GM18873 (cell line): ENCODE data around the gene FBXO30.

Experiments
- ATAC-seq: cut with Tn5 transposase; IDR thresholded peaks from one replicate; pipeline ENCODE4 v1.9.1; 2021; ENCODE audit warnings: mild to moderate bottlenecking, moderate library complexity, moderate number of reproducible peaks; ENCODE audit not compliant: unreplicated experiment, low FRiP score

The FBXO30 gene, protein sequence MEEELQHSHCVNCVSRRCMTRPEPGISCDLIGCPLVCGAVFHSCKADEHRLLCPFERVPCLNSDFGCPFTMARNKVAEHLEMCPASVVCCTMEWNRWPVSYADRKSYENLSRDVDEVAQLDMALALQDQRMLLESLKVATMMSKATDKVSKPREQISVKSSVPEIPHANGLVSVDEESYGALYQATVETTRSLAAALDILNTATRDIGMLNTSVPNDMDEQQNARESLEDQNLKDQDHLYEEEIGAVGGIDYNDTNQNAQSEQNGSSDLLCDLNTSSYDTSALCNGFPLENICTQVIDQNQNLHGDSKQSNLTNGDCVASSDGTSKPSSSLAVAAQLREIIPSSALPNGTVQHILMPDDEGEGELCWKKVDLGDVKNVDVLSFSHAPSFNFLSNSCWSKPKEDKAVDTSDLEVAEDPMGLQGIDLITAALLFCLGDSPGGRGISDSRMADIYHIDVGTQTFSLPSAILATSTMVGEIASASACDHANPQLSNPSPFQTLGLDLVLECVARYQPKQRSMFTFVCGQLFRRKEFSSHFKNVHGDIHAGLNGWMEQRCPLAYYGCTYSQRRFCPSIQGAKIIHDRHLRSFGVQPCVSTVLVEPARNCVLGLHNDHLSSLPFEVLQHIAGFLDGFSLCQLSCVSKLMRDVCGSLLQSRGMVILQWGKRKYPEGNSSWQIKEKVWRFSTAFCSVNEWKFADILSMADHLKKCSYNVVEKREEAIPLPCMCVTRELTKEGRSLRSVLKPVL

DNA sequence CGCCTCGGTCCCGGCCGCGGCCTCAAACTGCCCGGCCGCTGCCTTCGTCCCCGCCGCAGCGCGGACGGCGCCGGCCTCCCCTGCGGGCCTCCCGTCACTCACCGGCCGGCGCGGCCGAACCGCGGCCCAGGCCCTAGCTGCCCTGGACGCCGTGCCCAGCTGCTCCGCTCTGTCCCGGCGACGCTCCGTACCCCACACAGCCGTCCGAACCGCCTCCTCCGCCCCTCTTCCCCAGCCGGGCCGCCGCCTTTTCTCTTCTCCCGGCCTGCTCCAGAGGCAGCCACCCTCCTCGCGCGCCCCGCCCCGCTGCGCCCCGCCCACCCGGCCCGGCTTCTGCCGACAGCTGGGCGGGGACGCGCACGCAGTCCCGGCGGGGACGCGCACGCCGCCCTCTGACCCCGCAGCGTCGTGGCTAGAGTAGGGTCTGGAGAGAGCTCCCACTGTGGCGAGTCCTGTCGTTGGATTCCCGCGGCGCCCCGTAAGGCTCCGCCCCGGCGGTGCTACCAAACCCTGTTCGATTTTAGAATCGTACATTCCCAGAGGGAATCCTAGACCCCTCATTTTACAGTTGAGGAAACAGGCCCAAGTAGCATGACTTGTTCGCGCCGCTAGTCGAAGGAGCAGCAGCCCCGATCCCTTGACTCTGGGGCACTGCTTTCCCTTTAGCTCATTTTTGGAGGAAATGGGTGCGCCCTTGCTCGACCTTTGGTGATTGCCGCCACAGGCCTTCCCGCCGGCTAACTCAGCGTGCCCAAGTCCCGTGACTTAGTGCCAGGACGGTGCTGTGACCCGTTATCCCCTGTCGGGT, at the start of gene FBXO30:
TSS of gene FBXO30 (minus strand) at position 295 of the 808 bp plus-strand sequence. CDS start 8,390 bp downstream, outside the sequence.
- ATAC-seq: peak; percentile 50

DNA sequence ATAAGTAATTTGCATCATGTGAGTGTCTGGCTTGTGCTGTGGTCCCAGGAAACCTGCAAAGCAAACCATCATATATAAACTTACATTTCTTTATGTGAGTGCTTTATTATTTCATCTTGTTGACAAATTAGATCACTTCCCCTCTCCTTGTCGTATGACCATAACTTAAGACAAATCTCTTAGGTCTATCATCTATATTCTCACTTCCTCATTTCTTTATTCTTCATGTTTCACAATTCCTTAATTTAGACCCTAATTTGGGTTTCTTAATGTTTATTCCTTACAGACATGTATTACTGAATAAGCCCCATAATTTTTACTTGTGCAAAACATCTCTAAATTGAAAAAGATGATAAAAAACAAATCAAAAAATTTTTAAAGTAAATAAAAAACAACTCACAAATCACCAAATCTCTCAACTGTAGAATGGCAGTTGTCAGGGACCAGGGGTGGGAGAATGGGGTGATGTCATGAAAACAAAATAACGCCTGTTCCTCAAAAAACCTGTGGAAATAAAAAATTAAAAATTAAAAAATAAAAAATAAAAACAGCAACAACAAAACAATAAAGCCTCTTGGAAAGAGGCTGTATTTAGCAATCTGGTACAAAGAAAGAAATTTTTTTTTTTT, 49.5 kb upstream of the FBXO30 start:
- ATAC-seq: peak; percentile 33

DNA sequence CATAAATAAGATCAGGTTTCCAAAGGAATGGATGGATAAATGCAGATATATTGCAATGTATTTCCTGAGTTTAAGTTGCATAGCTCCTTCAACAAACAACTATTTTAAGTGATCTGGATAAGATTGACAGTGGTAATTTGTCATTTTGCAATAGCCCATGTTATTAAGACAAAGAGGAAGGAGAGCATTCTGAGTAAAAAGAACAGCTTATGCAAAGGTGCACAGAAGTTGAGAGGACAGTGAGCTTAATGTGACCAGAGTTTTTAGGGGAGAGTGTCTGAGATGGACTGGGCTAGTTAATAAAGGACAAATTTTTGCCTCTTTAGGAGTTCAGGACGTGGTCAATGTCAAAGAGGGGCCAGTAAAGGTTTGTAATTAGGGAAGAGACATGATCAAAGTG, 48.8 kb upstream of the FBXO30 start:
- ATAC-seq: no peak

DNA sequence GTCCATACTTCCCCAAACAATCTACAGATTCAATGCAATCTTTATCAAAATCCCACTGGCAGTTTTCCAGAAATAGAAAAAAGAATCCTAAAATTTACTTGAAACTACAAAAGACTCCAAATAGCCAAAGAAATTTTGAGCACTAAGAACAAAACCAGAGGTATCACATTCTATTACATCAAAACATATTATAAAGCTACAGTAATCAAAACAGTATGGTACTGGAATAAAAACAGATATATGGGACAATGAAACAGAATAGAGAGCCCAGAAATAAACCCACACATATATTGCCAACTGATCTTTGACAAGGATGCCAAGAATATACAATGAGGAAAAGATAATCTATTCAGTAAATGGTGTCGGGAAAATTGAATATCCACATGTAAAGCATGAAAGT, 46.0 kb upstream of the FBXO30 start:
- ATAC-seq: no peak

DNA sequence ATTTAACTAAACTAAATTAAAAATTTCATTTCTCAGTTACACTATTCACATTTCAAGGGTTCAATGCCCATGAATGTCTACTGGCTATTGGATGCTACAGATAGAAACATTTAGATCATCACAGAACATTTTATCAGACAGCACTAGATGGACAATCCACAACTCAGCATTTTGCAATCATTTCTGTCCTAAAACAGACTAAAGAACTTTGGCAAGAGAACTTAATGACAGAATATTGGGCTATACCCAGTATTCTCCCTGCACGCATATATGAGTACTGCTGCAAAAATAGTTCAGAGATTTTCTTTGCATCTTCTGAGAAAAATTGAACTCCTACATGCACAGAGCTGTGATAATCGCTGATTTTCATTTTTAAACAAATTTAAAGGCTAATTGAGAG, 36.1 kb upstream of the FBXO30 start:
- ATAC-seq: no peak

DNA sequence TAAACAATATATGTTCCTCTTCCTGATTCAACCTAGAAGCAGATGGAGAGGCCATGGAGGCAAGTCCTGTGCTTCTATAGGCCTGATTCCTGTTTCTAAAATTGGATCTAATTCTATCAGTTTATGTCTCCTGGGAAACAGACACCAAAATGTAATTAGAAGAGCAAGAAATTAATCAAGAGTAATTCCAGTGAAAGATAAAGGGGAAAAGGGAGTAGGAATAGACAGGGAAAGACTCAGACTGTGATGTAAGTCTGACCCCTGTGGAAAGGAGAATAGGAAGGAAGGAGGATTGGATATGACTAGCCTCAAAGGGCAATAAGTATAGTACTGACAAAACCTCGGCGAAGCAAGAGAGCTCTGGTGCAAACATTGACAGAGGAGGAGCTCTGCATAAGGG, 33.9 kb upstream of the FBXO30 start:
- ATAC-seq: no peak

DNA sequence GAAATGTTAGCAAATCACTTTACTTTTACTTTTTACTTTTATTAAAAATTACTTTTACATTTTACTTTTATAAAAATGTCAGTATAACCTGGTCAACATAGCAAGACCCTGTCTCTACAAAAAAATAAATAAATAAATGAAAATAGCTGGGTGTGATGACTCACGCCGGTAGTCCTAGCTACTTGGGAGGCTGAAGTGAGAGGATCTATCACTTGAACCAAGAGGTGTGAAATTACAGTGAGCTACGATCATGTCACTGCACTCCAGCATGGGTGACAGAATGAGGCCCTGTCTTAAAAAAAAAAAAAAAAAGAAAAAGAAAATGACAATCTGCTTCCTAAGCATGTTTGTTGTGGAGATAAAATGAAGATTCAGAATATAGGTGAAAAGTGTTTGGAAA, 31.0 kb upstream of the FBXO30 start:
- ATAC-seq: no peak

DNA sequence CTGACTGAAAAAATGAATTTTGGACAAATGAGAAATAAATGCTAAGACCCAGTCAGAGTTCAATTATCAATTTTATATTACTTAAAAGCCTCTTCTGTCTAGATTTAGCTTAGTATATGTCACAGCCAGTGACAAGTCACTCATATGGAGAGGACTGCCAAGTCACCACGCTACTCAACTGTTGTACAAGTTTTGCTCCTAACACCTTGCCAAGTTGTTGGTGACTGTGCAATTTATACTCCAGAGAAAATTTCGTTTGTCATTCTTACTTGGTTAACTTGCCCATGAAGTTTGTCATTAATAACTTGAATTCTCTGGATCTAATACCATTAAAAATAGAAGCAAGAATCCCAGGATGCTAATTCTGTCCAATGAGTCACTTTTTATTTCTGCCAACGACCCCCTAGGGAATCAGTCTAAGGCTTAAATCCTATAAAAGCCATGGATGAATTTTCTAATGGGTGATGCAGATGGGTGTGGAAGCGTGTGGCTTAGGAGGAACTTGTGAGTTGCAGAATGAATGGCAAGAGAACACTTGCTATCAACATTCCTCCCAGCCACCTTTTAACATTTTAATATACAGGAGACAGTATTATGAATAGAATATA, 30.4 kb upstream of the FBXO30 start:
- no peak for ATAC-seq

DNA sequence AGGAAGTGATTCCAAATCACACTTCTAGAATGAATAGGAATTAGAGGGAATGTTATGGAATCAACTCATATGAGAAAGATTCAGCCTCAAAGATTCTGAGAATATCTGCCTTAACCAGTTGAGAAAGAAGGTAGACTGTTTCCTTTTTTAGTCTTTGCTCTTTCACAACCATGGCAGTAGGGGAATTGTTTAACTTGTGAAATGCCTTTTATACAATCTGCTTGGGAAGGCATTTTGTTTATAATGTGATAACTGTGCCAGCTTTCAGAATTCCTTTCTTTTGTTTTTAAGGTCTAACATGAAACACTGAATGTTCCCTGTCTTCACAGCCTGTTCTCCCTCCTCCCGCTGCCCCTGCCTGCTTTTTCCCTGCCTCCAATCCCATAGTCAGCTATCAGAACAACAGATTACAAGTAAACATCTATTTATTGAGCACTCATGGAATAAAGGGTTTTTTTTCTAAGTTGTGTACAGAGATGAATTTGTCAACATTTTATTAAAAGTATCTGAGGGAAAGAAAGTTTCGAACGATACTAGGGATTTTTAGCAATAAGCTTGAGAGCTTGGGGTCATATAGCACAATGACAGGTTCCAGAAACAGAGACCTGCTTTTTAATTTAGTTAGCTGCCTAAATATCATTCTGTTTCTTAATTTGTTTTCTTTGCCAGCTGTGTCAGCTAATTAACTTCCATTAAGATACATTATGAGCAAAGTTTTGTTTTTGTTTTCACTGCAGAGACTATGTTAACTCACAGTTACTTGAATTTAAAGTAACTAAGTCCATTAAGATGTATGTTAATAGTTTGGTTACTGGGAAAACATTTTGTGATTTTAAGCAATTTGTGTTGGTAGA, 28.3 kb upstream of the FBXO30 start:
- ATAC-seq: no peak

DNA sequence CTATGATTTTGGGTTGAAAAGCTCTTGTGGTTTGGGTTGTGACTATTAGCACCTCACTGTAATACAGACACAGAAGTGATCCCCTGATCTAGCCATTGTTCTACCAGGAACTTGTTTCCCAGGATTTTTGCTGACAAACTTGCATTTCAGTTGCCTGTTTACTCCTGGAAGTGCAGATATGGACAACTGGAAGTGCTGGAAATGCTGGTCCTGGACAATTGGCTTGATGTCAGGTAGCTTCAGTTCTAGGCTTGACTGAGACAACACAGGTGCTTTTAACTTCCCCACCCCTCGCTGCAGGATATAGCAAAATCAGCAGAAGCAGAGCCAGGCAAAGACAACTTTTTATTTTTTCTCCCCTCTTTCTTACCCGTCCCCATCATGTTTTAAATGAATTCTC, 27.1 kb upstream of the FBXO30 start:
- ATAC-seq: no peak

DNA sequence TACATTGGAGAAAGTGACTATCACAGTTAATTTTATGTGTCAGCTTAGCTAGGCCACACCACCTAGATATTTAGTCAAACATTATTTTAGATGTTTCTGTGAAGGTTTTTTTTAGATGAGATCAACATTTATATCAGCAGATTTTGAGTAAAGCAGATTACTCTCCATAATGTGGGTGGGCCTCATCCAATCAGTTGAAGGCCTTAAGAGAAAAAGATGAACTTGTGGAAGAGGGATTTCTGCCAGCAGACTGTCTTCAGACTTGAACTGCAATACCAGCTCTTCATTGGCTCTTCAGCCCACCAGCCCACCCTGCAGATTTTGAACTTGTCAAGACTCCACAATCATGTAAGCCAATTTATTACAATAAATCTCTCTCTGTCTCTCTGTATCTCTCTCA, 25.1 kb upstream of the FBXO30 start:
- ATAC-seq: no peak

DNA sequence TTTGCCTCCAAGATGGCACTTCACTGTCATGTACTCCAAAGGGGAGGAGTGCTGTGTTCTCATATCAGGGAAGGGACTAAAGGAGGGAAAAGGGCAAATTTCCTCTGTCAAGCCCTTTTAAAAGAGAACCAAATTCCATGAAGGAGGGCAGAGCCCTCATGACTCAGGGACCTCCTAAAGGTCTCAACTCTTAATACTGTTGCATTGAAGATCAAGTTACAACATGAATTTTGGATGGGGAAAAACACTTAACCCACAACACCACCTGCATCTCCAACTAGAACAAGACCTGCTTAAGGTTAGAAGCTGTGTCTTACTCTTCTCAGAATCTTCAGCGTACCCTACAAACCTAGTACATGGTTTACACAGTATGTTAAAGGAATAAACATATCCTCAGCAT, 23.7 kb upstream of the FBXO30 start:
- ATAC-seq: no peak

DNA sequence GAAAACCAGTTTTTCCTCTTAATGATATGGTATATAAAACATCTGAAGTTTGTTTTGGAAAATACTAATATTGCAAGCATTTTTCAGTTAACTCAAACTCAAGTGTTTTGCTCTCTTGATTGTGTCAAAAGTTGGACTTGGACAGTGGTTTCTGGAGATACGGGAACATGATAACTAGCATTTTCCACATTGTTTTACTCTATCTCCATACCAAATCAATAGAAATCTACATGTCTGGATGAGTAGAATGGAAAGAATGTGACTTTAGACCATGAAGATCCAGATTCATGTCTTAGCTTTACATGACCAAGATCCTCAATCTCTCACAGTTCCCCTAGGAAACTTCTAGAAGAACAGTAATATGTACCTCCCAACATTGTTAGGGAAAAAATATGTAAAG, 22.2 kb upstream of the FBXO30 start:
- no peak for ATAC-seq

DNA sequence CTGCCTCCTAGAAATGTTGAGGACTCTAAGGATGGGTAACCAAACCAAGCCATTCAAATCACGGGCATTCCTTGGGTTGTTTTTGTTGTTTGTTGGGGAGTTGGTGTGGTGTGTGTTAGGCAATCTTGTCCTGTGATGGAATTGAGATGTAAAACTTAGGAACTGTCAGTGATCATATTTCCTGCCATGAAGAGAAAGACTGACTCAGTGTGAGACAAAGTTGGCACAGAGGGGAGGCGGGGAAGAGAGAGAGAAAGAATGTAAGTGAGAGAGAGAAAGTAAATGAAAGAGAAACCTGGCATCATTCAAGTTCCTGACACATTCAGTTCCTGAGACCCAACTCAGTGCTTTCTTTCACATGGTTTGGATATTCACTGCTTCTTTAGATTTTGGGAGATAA, 21.6 kb upstream of the FBXO30 start:
- ATAC-seq: no peak

DNA sequence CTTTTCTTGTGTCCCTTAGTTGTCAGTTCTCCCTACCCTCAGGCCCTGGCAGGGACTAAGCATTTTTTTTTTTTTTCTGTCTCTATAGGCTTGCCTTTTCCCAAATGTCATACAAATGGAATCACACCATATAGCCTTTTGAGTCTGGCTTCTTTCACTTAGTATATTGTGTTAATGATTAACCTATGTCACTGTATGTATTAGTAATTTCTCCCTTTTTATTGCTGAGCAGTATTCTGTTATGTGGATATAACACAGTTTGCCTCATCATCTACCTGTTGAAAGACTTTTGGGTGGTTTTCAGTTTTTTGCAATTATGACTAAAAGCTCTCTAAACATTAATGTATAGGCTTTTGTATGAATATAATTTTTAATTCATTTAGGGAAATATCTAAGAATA, 16.0 kb upstream of the FBXO30 start:
- ATAC-seq: no peak

DNA sequence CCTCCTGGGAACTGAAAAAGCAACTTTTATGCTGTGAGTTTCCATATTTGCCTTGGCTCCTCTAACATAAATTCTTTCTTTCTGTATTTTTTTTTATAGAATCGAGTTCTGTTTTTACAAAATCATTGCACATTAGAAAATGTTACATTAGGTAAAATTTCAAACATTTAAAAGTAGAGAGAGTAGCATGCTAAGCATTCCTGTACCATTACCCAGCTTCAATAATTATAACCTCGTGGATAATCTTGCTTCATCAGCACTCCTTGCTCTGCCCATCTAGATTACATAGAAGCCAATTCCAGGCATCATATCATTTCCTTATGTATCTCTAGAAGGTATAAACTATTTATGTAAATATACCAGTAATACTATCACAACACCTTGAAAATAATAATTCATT, 15.4 kb upstream of the FBXO30 start:
- no peak for ATAC-seq

DNA sequence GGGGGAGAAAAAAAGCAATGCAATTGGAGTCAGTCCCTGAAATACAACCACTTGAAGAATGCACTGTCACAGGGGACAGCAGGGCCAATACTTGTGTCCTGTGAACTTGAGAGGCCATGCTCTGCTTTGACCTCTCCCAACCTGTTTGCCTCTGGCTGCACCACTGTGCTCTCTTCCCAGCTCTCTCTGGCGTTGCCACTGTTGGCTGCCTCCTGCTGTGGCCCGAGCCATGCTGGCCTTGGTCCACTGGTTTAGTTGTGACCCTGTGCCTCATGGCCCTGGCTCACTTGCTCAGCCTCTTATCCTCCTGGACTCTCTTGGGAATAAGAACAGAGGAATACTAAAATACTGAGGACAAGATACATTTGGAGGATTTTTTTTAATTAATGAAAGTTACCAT, 14.5 kb upstream of the FBXO30 start:
- ATAC-seq: no peak

DNA sequence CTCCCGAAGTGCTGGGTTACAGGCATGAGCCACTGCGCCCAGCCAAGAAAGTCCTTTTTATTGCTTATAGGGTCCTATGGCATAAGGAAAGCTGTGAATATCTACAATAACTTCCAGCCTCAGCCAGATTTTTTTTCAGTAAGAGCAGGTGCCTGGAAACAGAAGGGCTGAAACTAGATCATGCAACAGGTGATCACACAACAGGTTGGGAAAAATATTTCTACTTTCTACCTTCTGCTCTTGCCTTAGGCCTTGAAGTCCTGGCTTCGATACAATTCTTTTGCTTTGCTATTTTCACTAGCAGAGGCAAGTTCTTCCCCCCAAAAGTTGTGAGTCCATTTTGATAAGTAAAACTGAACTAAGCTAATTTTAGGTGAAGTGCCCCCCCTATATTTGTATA, 9.7 kb upstream of the FBXO30 start:
- no peak for ATAC-seq

DNA sequence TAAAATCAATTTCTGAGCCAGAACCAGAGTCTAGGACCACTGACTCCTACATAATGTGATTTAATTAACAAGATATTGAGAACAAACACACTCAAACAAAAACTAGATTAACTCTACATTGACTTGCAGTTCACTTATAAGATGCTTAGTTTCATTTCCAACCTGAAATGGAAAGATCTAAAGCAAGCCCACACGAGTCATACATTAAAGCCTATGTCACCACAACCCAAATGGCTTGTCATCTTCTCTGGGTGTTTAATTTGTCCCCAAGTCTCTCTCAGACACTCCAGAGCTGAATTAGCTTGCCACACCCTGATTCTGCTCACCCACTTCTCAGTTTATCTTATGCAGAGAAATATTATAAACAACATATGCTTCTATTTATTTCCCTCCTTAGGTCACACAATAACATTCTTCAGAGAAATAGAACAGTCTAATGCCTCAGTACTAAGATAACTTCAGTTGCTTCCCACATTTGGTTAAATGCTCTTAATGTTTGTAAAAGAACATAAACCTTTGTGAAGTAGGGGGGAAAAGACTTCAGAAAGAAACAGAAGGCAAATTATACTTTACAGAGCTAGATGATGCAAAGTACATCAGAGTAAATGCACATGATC, 8.8 kb upstream of the FBXO30 start:
- ATAC-seq: no peak
